Activated T-cell treated with anti-CD3 and anti-CD28 coated beads for 24 hours (primary cell): ENCODE measurements around the gene C22orf31.

Experiments used
- DNase-seq: peaks from one replicate; pipeline ENCODE4 v3.0.0-alpha.2; 2020; ENCODE audit warnings: low read depth

Gene C22orf31

GRCh38 chr22:29081517-29082236 lies 20.0 kb upstream of the C22orf31 start:
- DNase-seq = no peak

GRCh38 chr22:29080106-29080975 lies 18.7 kb upstream of the C22orf31 start:
- DNase-seq = no peak

GRCh38 chr22:29079218-29079901 lies 17.7 kb upstream of the C22orf31 start:
- DNase-seq = no peak

- no peak for DNase-seq
These were observed 17.2 kb upstream of the C22orf31 start for GRCh38 chr22:29078869-29079207.

- DNase-seq = no peak
These were observed 16.6 kb upstream of the C22orf31 start for GRCh38 chr22:29078036-29078868.

- DNase-seq = no peak
These were observed 12.7 kb upstream of the C22orf31 start for GRCh38 chr22:29074276-29074772.

- no peak for DNase-seq
These were observed 12.1 kb upstream of the C22orf31 start for GRCh38 chr22:29073618-29074275.

GRCh38 chr22:29072979-29073617 lies 11.5 kb upstream of the C22orf31 start, which contains the start of gene KREMEN1:
Gene KREMEN1, plus strand, starts transcription at chr22:29073035. Its CDS starts 96 bp downstream, at chr22:29073131.
- DNase-seq = no peak

GRCh38 chr22:29072193-29072978 lies 10.8 kb upstream of the C22orf31 start:
- DNase-seq = peak; percentile 76

GRCh38 chr22:29071261-29072045 lies 9.8 kb upstream of the C22orf31 start:
- no peak for DNase-seq

- DNase-seq = no peak
These were observed 8.9 kb upstream of the C22orf31 start for GRCh38 chr22:29070490-29070889.

GRCh38 chr22:29069463-29069862 lies 7.8 kb upstream of the C22orf31 start:
- DNase-seq = no peak

GRCh38 chr22:29065468-29066190 lies 4.0 kb upstream of the C22orf31 start:
- DNase-seq = no peak

GRCh38 chr22:29062286-29062821 lies 723 bp upstream of the C22orf31 start:
- no peak for DNase-seq

- DNase-seq = no peak
These were observed 700 bp downstream of the C22orf31 start for GRCh38 chr22:29060931-29061330.

- no peak for DNase-seq
These were observed 1.3 kb downstream of the C22orf31 start for GRCh38 chr22:29060251-29060869.

GRCh38 chr22:29056472-29056871 lies 5.2 kb downstream of the C22orf31 start:
- DNase-seq = no peak
